ENCODE data around the gene RNF6.

DNA sequence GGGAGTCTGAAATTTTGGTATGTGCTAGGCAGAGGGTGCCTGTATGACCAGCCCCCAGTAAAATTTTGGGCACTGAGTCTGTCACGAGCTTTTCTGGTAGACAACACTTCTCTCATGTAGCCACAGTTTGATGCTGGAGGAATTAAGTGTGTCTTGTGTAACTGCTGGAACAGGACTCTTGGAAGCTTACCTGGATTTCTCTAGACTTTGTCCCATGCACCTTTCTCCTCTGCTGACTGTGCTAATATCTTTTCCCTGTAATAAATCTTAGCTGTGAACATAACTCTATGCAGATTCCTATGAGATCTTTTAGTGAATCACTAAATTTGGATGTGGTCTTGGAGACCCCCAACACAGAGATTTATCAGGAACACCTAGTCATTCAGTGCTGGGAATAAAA, 13.8 kb downstream of the RNF6 start:
- TF ChIP-seq CTCF (IDR thresholded peaks at IDR 0.05) = no peak
- TF ChIP-seq POLR2A (IDR thresholded peaks at IDR 0.05) = no peak

Data from gastroesophageal sphincter (tissue), 3 donors.